Stimulated activated CD4-positive, alpha-beta T cell treated with anti-CD3 and anti-CD28 coated beads, TNF-alpha, amount 100 ng/mL, for 1 hour (primary cell): ENCODE results near the gene HOXA3.

ENCODE experiments used
- DNase-seq, 3 donors: peaks; one replicate each; pipeline ENCODE4 v3.0.0-alpha.2; 2020; ENCODE audit warnings: low read depth in 3 of 3, low spot score in 1 of 3

HOXA3 gene

DNA sequence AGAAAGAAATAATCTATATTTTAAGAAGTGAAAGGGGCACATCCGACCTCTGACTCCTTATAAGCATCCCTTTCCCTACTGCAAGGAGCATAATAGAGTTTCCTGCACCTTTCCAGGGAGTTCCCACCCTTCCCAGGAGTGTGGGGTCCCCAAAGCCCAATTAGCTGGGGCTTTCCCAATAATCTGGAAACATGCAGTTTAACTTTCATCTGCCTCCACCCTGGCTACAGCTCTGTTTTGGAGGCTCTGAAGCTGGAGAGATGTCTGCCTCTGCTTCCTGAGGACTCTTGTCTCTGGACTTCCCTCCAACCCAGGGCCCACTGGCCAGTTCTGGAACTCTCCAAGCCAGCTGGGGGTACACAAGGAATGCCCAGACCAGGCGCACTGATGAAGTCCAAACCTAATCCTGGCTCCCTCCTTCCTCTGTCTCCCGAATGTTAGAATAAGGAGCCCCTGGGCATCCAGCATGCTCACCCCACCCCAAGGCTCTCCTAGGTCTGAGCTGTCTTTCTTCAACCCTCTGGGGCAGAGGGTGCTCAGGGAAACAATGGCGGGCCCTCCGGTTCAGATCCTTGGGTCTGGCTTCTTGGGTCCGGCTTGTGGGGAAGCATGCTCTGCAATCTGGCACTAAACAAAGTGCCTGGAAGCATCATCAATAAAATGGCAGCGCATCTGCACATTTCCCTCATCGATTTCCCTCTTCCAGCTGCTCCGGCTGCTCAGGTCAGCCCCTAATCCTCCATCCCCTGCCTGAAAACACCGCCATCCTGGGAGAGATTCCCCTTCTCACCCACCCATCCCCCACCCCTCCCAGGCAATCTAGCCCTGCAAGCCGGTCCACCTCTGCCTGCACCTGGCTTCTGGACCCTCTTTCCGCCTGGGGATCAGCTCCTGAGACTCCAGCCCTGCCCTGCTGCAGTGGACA is 35.2 kb downstream of the HOXA3 start:
- no peak for DNase-seq

DNA sequence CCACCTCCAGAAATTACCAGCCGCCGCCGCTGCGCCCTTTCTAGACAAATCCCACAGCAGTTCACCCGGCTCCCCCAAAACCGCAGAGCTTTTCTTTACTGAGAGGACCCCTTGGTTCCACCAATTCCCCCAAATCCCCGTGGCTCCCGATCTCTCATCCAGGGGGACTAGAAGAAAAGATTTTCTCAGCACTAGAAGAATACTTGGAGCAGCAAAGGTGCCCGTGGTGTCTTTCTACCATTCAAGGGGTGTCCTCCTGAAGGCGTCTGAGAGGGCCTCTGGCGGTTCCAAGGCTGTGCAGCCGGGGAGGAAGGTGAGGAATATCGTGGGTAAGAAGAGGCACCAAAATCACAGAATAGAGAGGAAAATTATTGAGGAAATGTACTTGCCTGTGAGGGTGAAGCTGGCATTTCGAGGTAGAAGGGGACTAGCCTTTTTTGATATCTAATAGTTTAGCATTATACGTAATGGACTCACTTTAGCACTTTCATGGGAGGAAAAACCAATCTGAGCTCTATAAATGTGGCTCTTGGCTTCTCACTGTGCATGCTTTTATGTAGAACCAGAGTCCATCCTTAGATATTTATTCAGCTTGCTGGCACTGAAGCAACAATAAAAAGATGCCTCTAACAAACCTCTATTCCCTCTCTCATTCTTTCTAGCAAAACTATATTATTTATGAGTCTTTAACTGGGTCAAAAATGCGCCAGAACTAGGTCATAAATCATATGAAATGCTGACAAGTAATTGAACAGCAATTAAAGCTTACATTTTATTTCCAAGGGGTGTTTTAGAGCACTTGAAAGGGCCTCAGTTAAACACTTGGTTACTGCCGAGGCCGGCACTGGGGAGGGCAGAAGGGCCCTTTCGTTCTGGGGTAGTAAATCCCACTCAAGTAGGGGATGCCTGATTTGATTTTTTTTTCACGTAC is 36.1 kb downstream of the HOXA3 start:
- no peak for DNase-seq

DNA sequence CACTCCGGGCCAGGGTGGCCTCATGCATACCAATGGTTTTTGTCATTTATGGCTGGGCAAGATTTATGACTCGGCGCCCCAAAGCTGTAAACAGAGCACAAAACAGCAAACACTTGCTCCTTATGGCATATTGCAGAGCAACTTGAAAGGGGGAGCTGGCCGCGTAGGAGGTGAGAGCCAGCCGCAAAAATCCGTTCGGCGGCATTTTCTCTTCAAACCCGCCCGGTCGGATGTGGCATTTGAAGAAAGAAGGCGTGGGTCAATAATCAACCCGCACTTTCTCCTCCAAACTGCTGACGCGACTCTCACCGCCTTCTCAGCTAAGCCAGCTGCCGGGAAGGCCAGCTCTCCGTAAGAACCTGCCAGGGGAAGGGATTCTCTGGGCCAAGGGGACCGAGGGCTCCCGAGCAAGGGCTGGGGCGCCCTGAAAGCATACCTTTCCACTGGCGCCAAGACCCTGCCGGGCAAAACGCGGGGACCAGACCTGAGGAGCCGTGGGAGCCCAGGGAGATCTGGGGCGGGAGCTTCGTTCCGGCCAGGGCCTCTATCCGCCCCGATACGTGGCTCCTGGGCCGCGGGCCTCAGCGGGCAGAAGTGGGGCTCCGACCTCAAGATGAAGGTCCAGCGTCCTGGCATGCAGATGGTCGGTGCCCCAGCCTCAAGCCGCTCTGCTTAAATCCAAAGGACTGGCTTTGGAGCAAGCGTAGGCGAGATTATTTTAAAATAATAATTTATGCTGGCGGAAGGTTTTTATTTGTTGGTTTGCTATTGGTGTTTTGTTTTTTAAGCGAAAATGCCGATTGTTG is 37.0 kb downstream of the HOXA3 start:
- DNase-seq = no peak

DNA sequence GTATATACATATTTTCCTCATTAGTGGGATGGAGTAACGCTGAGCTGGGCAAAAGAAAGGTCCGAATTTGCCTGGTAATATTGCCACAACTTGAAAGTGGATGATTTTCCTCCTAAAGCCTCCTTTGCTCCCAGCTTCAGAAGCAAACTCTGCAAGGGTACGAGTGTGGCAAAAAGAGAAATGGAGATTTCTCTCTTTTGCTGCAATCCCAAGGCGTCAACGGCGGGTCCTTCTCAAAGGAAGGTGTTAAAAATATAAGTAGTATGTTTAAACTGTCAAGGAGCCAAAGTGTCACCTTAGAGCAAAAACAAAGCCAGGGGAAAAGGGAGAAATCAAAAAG is 37.5 kb downstream of the HOXA3 start:
- DNase-seq = no peak

DNA sequence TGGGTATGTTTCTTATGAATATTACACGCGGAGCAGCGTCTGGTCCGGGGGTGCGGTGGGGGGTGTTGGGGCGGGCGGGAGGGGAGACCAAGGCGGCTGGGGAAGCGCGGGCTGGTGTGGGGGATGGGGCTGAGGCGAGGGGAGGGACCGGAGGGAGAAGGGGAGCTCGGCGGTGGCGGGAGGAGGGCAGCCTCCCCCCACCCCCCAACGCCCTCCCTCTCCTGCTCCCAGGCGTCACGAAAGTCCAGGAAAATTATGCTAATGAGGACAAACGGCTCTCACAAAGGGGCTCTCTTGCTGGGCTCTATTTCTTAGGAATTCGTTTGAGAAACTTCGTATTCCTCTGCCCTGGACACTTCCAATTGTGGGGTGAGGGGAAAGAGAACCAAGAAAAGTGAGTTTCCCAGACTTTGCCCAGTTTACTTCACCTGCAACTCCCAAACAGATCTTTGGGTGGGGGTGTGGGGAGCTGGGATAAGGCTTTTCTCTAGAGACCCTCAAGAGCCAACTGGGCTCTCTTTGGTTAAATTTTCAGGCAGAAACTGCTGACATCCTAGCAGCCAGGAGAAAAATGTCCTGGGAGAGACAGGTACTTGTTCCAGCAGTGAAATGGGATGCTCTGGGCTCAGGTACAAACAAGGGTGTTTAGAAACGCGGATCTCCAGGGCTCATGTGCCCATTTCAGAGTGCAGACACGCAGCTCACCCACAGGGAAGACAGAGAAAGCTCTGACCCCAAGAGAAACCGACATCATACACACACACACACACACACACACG is 38.2 kb downstream of the HOXA3 start:
- DNase-seq = no peak

DNA sequence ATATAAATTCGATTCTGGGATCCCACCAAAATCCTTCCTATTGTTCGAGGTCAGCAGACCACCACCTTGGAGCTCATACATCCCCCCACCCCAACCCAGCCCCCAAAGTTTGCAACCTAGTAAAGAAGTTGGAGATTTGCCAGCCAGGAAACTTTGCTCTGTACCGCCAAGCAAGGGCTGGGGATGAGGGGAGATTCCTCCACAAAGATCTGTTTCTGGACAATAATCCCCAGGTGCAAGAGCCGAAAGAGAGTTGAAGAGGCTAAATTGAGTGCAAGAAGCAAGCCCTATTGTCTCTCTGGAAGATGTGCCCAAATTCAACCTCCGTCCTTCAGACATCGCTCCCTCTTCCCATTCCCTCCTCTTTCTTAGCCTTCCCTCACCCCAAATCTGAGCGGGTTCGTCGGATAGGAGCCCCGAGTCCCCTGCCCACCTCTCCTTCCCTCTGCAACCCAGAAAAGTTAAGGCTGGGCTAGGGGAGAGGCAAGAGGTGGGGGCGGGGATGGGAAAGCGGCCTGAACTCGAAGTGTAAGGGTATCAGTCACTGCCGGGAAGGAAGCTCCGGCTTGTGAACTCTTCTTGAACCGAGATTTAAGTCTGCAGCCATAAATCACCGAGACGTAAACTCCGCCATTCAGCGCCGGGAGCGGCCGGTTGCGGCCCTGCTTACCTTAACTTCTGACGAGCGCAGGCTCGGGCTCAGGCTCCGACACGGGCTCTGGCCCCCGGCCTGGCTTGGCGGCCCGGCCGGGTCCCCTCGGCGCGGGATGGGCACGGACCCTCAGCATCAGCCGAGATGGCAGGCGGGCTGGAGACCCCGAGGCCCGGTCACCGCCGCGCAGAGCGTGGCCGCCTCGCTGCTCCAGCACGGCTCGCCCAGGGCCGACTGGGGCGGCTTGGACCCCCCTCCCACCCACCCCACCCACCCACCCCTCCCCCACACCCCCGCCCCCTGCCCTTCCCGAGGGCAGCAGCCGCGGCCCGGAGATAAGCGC is 39.1 kb downstream of the HOXA3 start:
- no peak for DNase-seq

DNA sequence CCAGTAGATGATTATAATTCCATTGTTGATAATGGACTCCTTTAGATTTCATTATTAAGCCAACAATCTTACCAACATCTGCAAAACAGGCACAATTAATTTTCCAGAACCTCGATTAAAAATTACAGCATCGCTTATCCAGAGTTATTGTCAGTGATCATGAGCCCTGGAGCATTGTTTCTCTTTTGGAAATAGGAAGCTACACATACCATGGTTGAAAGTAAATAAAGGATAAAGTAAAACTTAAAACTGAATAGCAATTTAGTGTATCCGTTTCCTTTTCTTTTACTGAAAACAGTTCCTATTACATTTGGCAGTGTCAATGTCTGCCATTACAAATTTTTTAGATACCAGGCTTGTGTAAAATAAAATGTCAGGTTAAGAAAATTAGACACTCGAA is 40.0 kb downstream of the HOXA3 start:
- no peak for DNase-seq

DNA sequence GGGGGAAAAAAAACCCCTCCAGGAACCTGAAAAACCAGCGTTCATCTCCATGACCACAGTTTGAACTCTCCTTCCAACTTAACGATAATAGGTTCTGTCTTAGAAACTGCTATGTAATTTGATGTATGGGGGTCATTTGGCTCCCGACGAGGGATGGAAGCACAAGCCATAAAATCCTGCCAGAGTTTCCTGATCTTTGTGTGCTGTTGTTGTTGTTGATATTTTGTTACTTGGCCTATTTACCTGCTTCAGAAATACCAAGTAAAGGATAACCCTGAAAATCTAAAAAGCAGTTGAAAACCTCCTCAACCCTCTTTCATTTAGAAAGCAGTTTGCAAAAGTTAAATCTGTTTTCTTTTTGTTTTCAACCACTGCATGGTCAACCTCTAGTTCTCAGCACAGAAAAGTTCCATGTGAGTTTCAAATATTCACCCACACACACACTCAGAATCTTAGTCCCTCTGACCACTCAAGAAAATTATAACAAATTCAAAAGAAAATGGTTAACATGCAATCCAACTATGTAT is 40.6 kb downstream of the HOXA3 start:
- DNase-seq = no peak

DNA sequence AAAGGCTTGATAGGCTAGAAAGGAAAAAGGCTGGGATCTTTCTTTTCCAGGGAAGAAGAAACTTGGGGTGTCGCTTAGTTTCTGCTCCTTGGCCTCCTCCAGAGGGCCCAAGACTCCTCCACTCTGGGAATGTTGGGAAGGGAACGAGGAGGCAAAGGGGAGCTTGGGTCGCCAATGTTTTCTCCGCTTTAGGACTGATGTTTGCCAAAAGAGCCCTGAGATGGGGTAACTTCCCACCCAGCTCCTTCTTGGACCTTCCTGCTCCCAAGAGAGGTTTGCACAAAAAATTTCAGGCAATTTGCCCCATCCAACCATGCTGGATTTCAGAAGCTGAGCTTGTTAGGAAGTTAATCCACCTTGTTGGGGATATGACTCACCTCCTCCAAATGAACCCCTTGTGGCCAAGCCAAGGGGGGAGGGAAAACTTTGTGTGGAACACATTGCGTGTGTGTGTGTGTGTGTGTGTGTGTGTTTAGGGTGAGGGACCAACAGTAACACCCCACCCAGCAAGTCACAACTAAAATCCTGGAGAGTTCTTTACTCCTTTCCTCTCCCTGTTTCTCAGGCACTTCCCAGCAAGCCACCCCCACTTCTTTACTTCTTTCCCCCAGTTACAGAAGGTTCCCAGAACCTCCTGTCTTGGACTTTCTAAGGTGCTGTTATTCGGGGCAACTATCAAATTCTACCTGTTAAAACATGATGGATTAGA is 41.2 kb downstream of the HOXA3 start:
- no peak for DNase-seq

DNA sequence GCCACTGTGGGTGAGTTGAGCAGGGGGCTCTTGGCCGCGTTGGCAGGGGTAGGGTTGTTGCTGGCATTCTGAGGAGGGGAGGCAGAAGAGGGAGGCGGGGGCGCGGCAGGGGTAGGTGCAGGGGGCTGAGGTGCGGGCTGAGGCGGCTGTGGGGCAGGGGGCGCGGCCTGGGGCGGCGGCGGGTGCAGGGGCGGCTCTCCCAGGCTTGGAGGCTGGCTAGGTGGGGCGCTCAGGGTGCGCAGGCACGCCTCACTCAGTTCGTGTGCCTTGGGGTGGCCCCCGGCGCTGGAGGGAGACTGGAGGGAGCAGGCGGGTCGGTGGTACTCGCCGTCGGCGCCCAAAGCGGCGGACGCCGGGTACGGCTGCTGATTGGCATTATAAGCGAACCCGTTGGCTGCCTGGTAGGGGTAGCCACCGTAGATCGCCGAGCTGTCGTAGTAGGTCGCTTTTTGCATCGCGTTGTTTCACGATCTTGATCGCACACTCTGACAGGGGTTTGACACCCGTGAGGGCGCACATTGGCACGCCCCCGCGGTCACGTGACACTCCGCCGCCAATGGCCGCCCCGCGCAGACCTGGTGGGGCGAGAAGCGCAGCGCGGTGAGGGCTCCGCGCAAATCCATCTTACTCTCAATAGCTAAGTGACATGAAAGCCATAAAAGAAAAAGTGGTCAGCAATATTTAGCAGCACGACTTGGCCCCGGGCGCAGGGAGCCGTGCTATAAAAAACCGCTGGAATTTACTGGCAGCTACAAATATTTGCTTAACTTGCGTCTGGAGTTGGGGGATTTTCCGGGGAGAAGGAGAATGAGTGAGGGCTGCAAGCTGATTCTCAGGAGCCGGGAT is 42.0 kb downstream of the HOXA3 start:
- no peak for DNase-seq

DNA sequence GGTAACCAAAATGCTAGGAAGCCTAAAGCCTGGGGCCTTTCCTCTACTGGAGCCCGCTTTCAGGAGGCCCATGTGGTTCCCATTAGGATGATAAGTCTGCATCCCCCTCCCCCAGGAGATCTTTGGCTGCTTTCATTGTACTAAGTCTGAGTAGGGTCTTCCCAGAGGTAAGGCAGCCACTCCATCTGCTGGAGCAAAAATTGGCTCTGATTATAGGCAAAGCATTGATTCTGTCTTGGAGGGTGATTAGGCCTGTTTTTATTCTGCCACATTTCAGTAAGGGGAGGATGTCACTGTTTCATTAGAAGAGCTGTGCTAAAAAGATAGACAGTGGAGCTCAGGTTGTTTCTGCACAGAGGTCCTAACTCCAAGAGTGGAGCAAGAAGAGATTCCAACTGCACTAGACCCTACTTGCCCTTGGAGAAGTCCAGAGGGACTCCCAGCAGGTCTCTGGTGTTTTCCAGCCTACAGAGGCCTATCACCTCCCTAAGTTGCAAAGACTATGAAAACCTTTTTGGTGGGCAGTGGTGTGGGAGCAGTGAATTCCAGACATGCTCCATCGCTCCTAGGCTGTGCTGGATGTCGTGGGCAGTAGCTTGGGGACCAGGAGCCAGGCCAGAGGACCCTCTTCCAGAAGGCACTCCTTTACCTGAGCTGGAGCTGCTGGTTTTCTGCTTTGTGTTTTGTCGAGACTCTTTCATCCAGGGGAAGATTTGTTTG is 42.8 kb downstream of the HOXA3 start:
- DNase-seq = no peak

DNA sequence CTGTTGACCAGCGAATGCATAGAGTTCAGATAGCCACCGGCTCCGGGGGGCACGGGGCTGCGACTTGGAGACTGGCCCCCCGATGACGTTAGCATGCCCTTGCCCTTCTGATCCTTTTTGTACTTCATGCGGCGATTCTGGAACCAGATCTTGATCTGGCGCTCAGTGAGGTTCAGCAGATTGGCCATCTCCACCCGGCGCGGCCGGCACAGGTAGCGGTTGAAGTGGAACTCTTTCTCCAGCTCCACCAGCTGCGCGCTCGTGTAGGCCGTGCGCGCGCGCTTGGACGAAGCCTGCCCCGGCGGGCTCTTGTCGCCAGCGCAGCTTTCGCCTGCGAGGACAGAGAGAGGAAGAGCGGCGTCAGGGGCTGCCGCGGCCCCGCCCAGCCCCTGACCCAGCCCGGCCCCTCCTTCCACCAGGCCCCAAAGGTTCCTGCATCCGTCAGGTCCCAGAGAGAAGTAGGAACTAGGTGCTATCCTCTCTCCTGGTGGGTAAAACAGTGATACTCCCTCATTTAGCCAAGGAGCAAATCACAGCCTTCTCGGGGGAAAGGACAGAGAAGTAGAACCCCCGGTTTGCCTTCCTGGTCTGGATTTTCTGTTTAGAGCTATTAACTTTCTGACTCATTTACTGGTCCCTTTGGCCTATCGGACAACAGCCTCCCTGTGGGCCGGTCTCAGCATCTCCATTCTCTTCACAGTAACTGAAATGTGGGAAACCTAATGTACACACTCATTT is 43.8 kb downstream of the HOXA3 start:
- no peak for DNase-seq

DNA sequence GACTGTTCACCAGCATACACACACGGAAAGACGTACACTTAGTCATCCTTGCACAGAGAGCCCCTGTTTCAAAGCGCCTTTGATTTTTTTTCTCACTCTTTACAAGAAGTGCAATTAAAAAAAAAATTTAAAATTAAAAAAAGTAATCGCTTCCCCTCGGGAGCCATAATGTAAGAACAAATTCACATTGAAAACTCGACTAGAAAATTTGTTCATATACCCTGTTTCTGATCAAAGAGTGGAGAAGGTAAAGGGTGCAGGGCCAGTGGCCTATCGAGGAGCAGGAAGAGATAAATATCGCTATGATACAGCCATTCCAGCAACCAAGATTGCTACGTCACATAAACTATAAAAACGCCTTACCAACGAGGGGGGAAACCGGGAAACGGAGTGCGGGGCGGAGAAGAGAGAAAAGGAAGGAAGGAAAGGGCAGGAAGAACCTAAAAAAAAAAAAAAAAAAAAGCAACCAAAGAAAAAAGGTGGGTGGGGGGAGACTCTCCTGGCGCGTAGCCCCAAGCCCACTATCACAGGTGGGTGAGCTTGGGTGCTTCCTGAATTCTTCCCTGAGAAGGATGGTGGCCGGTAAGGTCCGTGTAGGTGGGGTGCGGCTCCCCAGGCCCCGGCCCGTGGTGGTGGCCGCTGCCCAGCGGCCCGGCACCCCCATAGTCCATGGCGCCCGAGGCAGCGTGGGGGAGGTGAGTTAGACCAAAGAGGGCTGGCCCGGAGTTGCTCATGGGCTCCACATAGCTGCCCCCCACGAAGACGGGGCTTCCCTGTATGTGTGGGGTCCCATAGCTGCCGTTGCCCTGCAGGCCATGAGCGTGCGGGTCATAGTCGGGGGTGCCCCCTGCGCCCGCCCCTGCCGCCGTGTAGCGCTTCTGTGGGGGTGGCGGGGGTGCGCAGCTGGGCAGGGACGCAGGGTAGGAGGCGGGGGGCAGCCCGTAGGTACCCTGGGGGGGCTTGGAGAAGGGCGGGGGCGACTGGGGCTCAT is 44.7 kb downstream of the HOXA3 start:
- DNase-seq = no peak

DNA sequence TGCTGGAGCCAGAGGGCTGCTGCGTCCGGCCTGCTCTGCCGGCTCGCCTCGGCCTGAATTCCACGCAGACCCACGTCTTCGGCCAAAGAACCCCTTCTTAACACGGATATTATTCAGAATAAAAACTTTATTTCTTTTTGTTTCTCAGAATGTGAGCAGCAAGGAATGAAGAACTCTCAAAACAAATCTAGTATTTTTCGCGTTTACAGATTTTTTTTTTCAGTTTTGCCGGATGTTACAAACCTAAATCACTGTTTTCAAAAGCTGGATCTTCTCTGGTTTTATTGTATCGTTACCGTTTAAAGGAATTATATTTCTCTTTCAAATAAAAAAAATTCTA is 45.5 kb downstream of the HOXA3 start:
- no peak for DNase-seq
